BLaER1 treated with 17β-estradiol and CSF1 and Interleukin-3, amounts not matched to agents 10 nM and 100 nM (cell line): ENCODE data around the gene PTPN9.

Source experiments
- H3K27ac ChIP-seq, 11 experiments: shearing (Covaris generic); formaldehyde crosslinking; 2 replicates each; pipeline ENCODE4 v1.8.1; 2022
- H3K27me3 ChIP-seq, 11 experiments: shearing (Covaris generic); formaldehyde crosslinking; 2 replicates each; pipeline ENCODE4 v1.8.1; 2022
- H3K36me3 ChIP-seq, 11 experiments: shearing (Covaris generic); formaldehyde crosslinking; 2 replicates each; pipeline ENCODE4 v1.8.1; 2022
- H3K4me1 ChIP-seq, 10 experiments: shearing (Covaris generic); formaldehyde crosslinking; 2 replicates each; pipeline ENCODE4 v1.8.1; 2022
- H3K4me2 ChIP-seq, 11 experiments: shearing (Covaris generic); formaldehyde crosslinking; 2 replicates each; pipeline ENCODE4 v1.8.1; 2022
- H3K4me3 ChIP-seq, 10 experiments: shearing (Covaris generic); formaldehyde crosslinking; 2 replicates each; pipeline ENCODE4 v1.8.1; 2022
- H3K9ac ChIP-seq, 11 experiments: shearing (Covaris generic); formaldehyde crosslinking; 2 replicates each; pipeline ENCODE4 v1.8.1; 2022
- H3K9me3 ChIP-seq, 11 experiments: shearing (Covaris generic); formaldehyde crosslinking; replicated peaks in 1 of 11; 2 replicates each; pipeline ENCODE4 v1.8.1; 2022
- H4K20me1 ChIP-seq, 11 experiments: shearing (Covaris generic); formaldehyde crosslinking; 2 replicates each; pipeline ENCODE4 v1.8.1; 2022
- Cebpa-rat ChIP-seq, 11 experiments: shearing (Covaris generic); IDR thresholded peaks; 2 replicates each; pipeline ENCODE4 v1.8.1; 2022

PTPN9 gene

DNA sequence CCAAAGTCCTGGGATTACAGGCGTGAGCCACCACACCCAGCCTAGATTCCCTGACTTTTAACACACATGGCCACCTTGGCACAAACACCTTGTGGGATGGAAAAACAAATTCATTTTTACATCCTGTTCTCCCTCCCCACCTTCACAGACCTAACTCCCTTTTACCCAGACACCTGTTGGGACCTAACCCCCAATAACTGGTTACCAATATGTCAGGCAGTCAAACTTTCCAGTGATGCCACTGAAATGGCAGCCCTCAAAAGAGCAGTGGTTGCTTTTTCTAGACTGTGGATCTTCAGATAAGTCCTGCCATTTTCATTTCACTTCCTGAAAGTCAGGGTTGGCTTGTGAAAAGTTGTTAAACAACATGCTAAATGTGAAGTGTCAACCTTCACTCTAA is 162.5 kb downstream of the PTPN9 start:
- Histone ChIP-seq H3K9me3 (no peaks in the 10 kb centered on the region), H3K27me3 (no peaks in the 10 kb centered on the region), H4K20me1 (peaks cover 6 to 30% (median 10%) of the 10 kb centered on the region in 11 experiments; a peak in 15 of 22 replicates), H3K4me3 (no peak overlapping the region), H3K4me1 (peaks cover 0 to 18% (median 0%) of the 10 kb centered on the region in 10 experiments; a peak in 3 of 20 replicates), H3K9ac (no peak overlapping the region), H3K36me3 (peaks cover 82 to 100% (median 97%) of the 10 kb centered on the region in 11 experiments), H3K27ac (0 out of 22 replicates have a peak overlapping the region, but pooled peaks of 2 of the 11 experiments have one; percentile 3 to 11), H3K4me2 (no peak overlapping the region)
- no peak for TF ChIP-seq Cebpa-rat (IDR thresholded peaks at IDR 0.05)
